Transverse colon (tissue), 3 donors: ENCODE results near the gene NLGN1.

Experiments
- POLR2A ChIP-seq: fragments of 450-650 bp; IDR thresholded peaks from one replicate; pipeline ENCODE4 v1.6.1; 2016; ENCODE audit warnings: antibody characterized with exemption, mild to moderate bottlenecking, moderate library complexity
- TF ChIP-seq, protein P1 (sequence below), 5 experiments: fragments of 200-600 bp in 3 of 5; fragments of 450-650 bp in 2 of 5; sonication (generic) in 3 of 5; IDR thresholded peaks; 1 replicate in 2 of 5; 2 replicates in 3 of 5; pipeline ENCODE4 v1.5.1; 2016 to 2017; ENCODE audit warnings: antibody characterized with exemption in 5 of 5, inconsistent platforms in 3 of 5, mild to moderate bottlenecking in 2 of 5, moderate library complexity in 1 of 5

DNA sequence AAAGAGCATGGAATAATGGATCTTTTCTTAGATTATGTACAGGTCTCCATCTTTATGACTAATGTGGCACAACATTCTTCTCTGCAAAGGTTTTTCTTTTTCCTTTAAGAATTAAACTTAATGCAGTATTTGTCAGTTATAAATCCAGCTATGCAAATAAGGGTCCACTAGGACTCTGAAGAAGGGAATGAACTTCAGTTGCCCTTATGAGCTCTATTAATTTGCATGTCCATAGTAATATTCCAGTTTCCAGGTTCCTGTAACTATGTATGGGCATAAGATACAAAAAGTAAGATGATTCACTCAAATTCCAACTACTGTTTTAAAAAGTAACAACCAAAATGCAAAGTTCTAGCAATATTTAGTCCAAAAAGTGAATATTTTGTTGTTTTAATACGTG is 337.4 kb downstream of the NLGN1 start:
- no peak for TF ChIP-seq POLR2A
- TF ChIP-seq, protein P1, sequence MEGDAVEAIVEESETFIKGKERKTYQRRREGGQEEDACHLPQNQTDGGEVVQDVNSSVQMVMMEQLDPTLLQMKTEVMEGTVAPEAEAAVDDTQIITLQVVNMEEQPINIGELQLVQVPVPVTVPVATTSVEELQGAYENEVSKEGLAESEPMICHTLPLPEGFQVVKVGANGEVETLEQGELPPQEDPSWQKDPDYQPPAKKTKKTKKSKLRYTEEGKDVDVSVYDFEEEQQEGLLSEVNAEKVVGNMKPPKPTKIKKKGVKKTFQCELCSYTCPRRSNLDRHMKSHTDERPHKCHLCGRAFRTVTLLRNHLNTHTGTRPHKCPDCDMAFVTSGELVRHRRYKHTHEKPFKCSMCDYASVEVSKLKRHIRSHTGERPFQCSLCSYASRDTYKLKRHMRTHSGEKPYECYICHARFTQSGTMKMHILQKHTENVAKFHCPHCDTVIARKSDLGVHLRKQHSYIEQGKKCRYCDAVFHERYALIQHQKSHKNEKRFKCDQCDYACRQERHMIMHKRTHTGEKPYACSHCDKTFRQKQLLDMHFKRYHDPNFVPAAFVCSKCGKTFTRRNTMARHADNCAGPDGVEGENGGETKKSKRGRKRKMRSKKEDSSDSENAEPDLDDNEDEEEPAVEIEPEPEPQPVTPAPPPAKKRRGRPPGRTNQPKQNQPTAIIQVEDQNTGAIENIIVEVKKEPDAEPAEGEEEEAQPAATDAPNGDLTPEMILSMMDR (IDR thresholded peaks at IDR 0.05), result no peak
